K562 (cell line): ENCODE data around the gene MOB3B. TPM values are rescaled to one million over a fixed set of nuclear protein-coding genes. Genes with fewer than 3 reads are reported as not detected.

Source experiments
- ATAC-seq: fragments of 200-7000 bp; cut with Tn5 transposase; 3 replicates; pipeline ENCODE4 v1.9.1; 2020; ENCODE audit warnings: moderate library complexity
- BruUV-seq: library from RNA; stranded (reverse); fragments of 400-500 nt; replicated peaks from 2 replicates; lab custom pipeline; 2021; lab: Mats Ljungman, UMichigan
- CTCF ChIA-PET: fragments of 300-600 bp; formaldehyde crosslinking; extraction: SDS; loops from one replicate; lab custom pipeline; 2021; ENCODE audit warnings: low intra/inter-chr PET ratio; lab: Yijun Ruan, JAX
- POLR2A ChIA-PET: fragments of 300-600, 350-650 bp; sonication (Branson Sonifier 250); formaldehyde crosslinking; extraction: SDS; loops from one replicate; lab custom pipeline; 2021; ENCODE audit warnings: antibody characterized with exemption, inconsistent platforms; lab: Yijun Ruan, JAX
- DNase-seq, 4 experiments: peaks; one replicate each; pipeline versions ENCODE4 v3.0.0 to v3.0.0-alpha.2; 2011 to 2018; ENCODE audit warnings: low spot score in 3 of 4, mixed read lengths in 3 of 4; ENCODE audit errors: extremely low read depth in 1 of 4
- FAIRE-seq: peaks from 2 replicates; lab custom pipeline; 2011; peaks lifted over from hg19 to GRCh38; lab: Jason Lieb, UNC
- H2AFZ ChIP-seq: 2 replicates; pipeline ENCODE4 v1.6.0; 2011; ENCODE audit warnings: low read depth, low read length, control low read depth, inconsistent platforms
- H3K27ac ChIP-seq: fragments of 200-600 bp; 3 replicates; pipeline ENCODE4 v1.8.0; 2011; ENCODE audit warnings: low read depth, mild to moderate bottlenecking, control low read depth, inconsistent platforms, low read length, moderate library complexity, mixed read lengths; ENCODE audit errors: extremely low read depth
- H3K27me3 ChIP-seq, 2 experiments: fragments of 300-600 bp in 1 of 2; 2 replicates in 1 of 2; 3 replicates in 1 of 2; pipeline versions ENCODE4 v1.6.0 to v1.8.0; 2011; ENCODE audit warnings: inconsistent platforms in 2 of 2, low read length in 2 of 2, mild to moderate bottlenecking in 1 of 2, mixed read lengths in 1 of 2, moderate library complexity in 1 of 2; ENCODE audit not compliant: control insufficient read depth in 2 of 2, insufficient read depth in 2 of 2
- H3K36me3 ChIP-seq: fragments of 300-600 bp; 3 replicates; pipeline ENCODE4 v1.8.0; 2011; ENCODE audit warnings: mild to moderate bottlenecking, low read length, inconsistent platforms; ENCODE audit not compliant: control insufficient read depth, insufficient read depth
- H3K4me1 ChIP-seq, 2 experiments: fragments of 200-600 bp in 1 of 2; replicated peaks in 1 of 2; 2 replicates in 1 of 2; 3 replicates in 1 of 2; pipeline versions ENCODE4 v1.5.1 to v1.8.0; 2011; ENCODE audit warnings: inconsistent platforms in 2 of 2, low read length in 2 of 2, mild to moderate bottlenecking in 1 of 2, mixed read lengths in 1 of 2, moderate library complexity in 1 of 2; ENCODE audit not compliant: control insufficient read depth in 2 of 2, insufficient read depth in 2 of 2
- H3K4me2 ChIP-seq: 2 replicates; pipeline ENCODE4 v1.6.1; 2011; ENCODE audit warnings: low read length, control low read depth, inconsistent platforms, mixed read lengths; ENCODE audit not compliant: insufficient read depth
- H3K4me3 ChIP-seq: fragments of 200-600 bp; sonication (generic), shearing (Covaris generic); 2 replicates; pipeline ENCODE4 v1.5.1; 2016; ENCODE audit warnings: control low read depth, inconsistent platforms
- H3K79me2 ChIP-seq: fragments of 200-600 bp; 3 replicates; pipeline ENCODE4 v1.8.0; 2011; ENCODE audit warnings: low read length, inconsistent platforms; ENCODE audit not compliant: control insufficient read depth, insufficient read depth
- H3K9ac ChIP-seq, 2 experiments: 2 replicates each; pipeline versions ENCODE4 v1.6.0 to v1.6.1; 2011; ENCODE audit warnings: low read depth in 2 of 2, low read length in 2 of 2, control low read depth in 1 of 2, inconsistent platforms in 1 of 2, mild to moderate bottlenecking in 1 of 2, mixed read lengths in 1 of 2; ENCODE audit not compliant: insufficient read depth in 1 of 2
- H3K9me1 ChIP-seq: one replicate; pipeline ENCODE4 v1.6.0; 2011; ENCODE audit warnings: inconsistent platforms, mild to moderate bottlenecking, low read length, moderate library complexity; ENCODE audit not compliant: control insufficient read depth, insufficient read depth
- H3K9me3 ChIP-seq: replicated peaks from 2 replicates; pipeline ENCODE4 v1.5.1; 2011; ENCODE audit warnings: low read depth, low read length, inconsistent platforms; ENCODE audit not compliant: control insufficient read depth, insufficient read depth
- H4K20me1 ChIP-seq: replicated peaks from 2 replicates; pipeline ENCODE4 v1.6.1; 2011; ENCODE audit warnings: low read length, inconsistent platforms, mixed read lengths; ENCODE audit not compliant: control insufficient read depth, insufficient read depth
- ARID1B ChIP-seq: fragments of 450-650 bp; IDR thresholded peaks from 2 replicates; pipeline ENCODE4 v1.6.1; 2016; ENCODE audit warnings: antibody characterized with exemption, mild to moderate bottlenecking, inconsistent platforms
- C11orf30 ChIP-seq: fragments of 450-650 bp; IDR thresholded peaks from 2 replicates; pipeline ENCODE4 v1.6.1; 2016; ENCODE audit warnings: low read depth, mild to moderate bottlenecking
- CBFA2T2 ChIP-seq: fragments of 450-650 bp; conservative IDR thresholded peaks from 2 replicates; pipeline ENCODE4 v1.6.1; 2017; ENCODE audit warnings: mild to moderate bottlenecking
- CBFA2T3 ChIP-seq: fragments of 450-650 bp; IDR thresholded peaks from 2 replicates; pipeline ENCODE4 v1.6.1; 2017
- DPF2 ChIP-seq: fragments of 450-650 bp; IDR thresholded peaks from 2 replicates; pipeline ENCODE4 v1.6.1; 2016
- GATAD2B ChIP-seq: fragments of 450-650 bp; IDR thresholded peaks from 2 replicates; pipeline ENCODE4 v1.6.1; 2017; ENCODE audit warnings: mild to moderate bottlenecking, borderline replicate concordance
- NCOR1 ChIP-seq: fragments of 450-650 bp; IDR thresholded peaks from 2 replicates; pipeline ENCODE4 v1.6.1; 2016; ENCODE audit warnings: mild to moderate bottlenecking, moderate library complexity
- NFE2 ChIP-seq: IDR thresholded peaks from 2 replicates; pipeline ENCODE4 v1.6.1; 2014; ENCODE audit warnings: antibody characterized with exemption, low read depth
- POLR2AphosphoS2 ChIP-seq: IDR thresholded peaks from 2 replicates; pipeline ENCODE4 v1.6.1; 2012; ENCODE audit warnings: low read length, improper control_type of control experiment
- TCF3 ChIP-seq: sonication (generic); formaldehyde crosslinking; IDR thresholded peaks from 2 replicates; pipeline ENCODE4 v1.4.0; 2020; ENCODE audit warnings: mild to moderate bottlenecking, missing genetic modification reagents
- ZNF217 ChIP-seq: sonication (generic); formaldehyde crosslinking; IDR thresholded peaks from 2 replicates; pipeline ENCODE4 v1.8.0; 2022; ENCODE audit warnings: mild to moderate bottlenecking, missing genetic modification reagents
- WGBS: fragments of 100-300 bp; shearing (Covaris generic); methylation state at CpG from one replicate; pipeline ENCODE4 v1.1.6; 2016; ENCODE audit warnings: low coverage, mixed read lengths; ENCODE audit not compliant: insufficient coverage; ENCODE audit errors: missing lambda C conversion rate; 5-methylcytosine and 5-hydroxymethylcytosine counted together
- in situ Hi-C: fragments of 300-500 bp; cut with MboI; formaldehyde crosslinking; loops from 4 replicates; pipeline ENCODE4 v1.15.0; 2018; ENCODE audit warnings: inconsistent platforms, mixed read lengths
- intact Hi-C: fragments of 100-400 bp; cut with micrococcal nuclease; formaldehyde crosslinking; loops from 2 replicates; pipeline ENCODE4 v1.14.2; 2022
- polyA plus RNA-seq, 8 experiments: library from polyadenylated mRNA; depleted of rRNA in 4 of 8; stranded (reverse) in 5 of 8; unstranded in 3 of 8; fragments of >200 nt; fragmentation: Nextera tagmentation in 2 of 8; fragmentation: Illumina TruSeq in 1 of 8; extraction: Ambion mirVana in 2 of 8; extraction: Trizol in 1 of 8; gene quantifications; 2 replicates each; pipeline versions ENCODE4 v1.2.1 to v1.2.3, GENCODE V29; 2011 to 2014; ENCODE audit warnings: inconsistent platforms in 1 of 8, missing spikeins in 1 of 8
- total RNA-seq, 7 experiments: library from RNA; depleted of rRNA in 6 of 7; stranded (reverse); fragments of >200 nt in 6 of 7; fragmentation: Illumina TruSeq in 2 of 7; extraction: Trizol in 2 of 7; gene quantifications; 2 replicates each; pipeline versions ENCODE4 v1.2.1 to v1.2.3, GENCODE V29; 2011 to 2021; ENCODE audit warnings: low replicate concordance in 1 of 7
- TF ChIP-seq, protein P1 (sequence below), 2 experiments: fragments of 450-650 bp; formaldehyde crosslinking in 1 of 2; IDR thresholded peaks; 2 replicates each; pipeline versions ENCODE4 v1.4.0 to v1.6.1; 2014 to 2020; ENCODE audit warnings: mild to moderate bottlenecking in 2 of 2, borderline replicate concordance in 1 of 2, low read depth in 1 of 2
- TF ChIP-seq, protein P2 (sequence below), 2 experiments: fragments of 450-650 bp; conservative IDR thresholded peaks; 2 replicates each; pipeline ENCODE4 v1.6.1; 2017; ENCODE audit warnings: mild to moderate bottlenecking in 2 of 2, moderate library complexity in 2 of 2

Gene MOB3B
- total and polyA plus RNA-seq, 9 of the 15 experiments (the other 6 are each of a cell fraction or from before 2014, with no cell fraction given), result 3.6 to 12.8 (median 7.2) TPM

DNA sequence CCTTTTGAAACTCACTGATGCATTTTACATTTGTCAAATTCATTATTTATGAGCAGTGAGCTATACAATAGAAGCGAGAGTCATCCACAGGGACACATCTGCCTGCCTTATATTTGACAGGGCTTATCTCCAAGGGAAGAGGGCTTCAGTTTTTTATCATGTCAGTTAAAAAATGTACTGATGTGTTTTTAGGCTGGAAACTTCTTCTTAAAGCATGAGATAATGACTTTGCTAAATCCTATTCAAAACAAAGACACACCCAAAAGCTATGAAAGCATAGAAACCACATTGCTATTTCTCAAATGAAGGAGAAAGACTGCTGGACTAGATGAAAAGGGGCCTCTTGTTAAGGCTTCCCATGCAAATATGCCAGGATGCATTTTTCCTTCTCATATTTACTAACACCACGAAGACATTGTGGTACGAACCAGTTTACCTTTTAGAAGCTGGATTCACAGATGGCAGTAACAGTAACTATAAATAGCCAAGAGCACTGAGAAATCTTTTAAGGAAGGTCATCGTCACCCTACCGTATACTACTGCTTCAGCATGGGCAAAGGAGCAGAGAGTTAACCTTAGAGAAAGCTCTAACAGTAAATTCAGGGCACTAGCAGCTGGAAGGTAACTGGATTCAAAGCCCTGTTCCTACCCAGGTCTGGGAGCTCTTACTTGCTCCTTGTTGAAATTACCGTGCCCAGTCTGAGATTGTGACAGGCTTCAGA, 91.8 kb downstream of the MOB3B start:
- Histone ChIP-seq H3K9me3 (no peaks in the 10 kb centered on the region), H3K27me3 (no peaks in the 10 kb centered on the region), H3K4me2 (peak overlapping the region; percentile 55), H3K9me1 (no peaks in the 10 kb centered on the region), H3K36me3 (no peaks in the 10 kb centered on the region), H3K4me1 (peaks cover 6 to 24% of the 10 kb centered on the region in 2 experiments; a peak in 4 of 5 replicates), H3K27ac (peak overlapping the region; percentile 75), H3K4me3 (no peak overlapping the region), H3K9ac (peak overlapping the region; percentile 51 to 52; a peak in 2 of 4 replicates), H4K20me1 (no peaks in the 10 kb centered on the region), H3K79me2 (peaks cover 50% of the 10 kb centered on the region), H2AFZ (no peak overlapping the region)
- DNase-seq (peak in 2 of 4 experiments; percentile 18 to 51), FAIRE-seq (peak; percentile 60), ATAC-seq (peak; percentile 67)
- 3% methylated on average over 3 of the region's 6 CpGs for WGBS
- intact Hi-C loops, result loop anchor here (10.0 kb wide), 1 partner anchor 97 kb away; no protein-coding TSS in a partner anchor
- BruUV-seq, result no TSS peak
- POLR2A ChIA-PET, result interaction anchor here (0.8 to 1.9 kb wide), 3 partner anchors 10 to 90 kb away, joined by 3 to 5 read pairs (median 4); no protein-coding TSS in a partner anchor
- in situ Hi-C loops, result no loop called here
- CTCF ChIA-PET, result no interaction called here
- TF ChIP-seq CBFA2T2, result peak; percentile 36; the same call in 1 of the 2 replicates
- TF ChIP-seq NCOR1, result peak; percentile 55
- no peak for TF ChIP-seq POLR2AphosphoS2
- TF ChIP-seq, protein P1, sequence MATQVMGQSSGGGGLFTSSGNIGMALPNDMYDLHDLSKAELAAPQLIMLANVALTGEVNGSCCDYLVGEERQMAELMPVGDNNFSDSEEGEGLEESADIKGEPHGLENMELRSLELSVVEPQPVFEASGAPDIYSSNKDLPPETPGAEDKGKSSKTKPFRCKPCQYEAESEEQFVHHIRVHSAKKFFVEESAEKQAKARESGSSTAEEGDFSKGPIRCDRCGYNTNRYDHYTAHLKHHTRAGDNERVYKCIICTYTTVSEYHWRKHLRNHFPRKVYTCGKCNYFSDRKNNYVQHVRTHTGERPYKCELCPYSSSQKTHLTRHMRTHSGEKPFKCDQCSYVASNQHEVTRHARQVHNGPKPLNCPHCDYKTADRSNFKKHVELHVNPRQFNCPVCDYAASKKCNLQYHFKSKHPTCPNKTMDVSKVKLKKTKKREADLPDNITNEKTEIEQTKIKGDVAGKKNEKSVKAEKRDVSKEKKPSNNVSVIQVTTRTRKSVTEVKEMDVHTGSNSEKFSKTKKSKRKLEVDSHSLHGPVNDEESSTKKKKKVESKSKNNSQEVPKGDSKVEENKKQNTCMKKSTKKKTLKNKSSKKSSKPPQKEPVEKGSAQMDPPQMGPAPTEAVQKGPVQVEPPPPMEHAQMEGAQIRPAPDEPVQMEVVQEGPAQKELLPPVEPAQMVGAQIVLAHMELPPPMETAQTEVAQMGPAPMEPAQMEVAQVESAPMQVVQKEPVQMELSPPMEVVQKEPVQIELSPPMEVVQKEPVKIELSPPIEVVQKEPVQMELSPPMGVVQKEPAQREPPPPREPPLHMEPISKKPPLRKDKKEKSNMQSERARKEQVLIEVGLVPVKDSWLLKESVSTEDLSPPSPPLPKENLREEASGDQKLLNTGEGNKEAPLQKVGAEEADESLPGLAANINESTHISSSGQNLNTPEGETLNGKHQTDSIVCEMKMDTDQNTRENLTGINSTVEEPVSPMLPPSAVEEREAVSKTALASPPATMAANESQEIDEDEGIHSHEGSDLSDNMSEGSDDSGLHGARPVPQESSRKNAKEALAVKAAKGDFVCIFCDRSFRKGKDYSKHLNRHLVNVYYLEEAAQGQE (IDR thresholded peaks at IDR 0.05; ENCODE audit: borderline replicate concordance), result no peak
- TF ChIP-seq, protein P1 (CRISPR knock-in tag; IDR thresholded peaks at IDR 0.05; ENCODE audit: low read depth), result no peak
- TF ChIP-seq, protein P2, sequence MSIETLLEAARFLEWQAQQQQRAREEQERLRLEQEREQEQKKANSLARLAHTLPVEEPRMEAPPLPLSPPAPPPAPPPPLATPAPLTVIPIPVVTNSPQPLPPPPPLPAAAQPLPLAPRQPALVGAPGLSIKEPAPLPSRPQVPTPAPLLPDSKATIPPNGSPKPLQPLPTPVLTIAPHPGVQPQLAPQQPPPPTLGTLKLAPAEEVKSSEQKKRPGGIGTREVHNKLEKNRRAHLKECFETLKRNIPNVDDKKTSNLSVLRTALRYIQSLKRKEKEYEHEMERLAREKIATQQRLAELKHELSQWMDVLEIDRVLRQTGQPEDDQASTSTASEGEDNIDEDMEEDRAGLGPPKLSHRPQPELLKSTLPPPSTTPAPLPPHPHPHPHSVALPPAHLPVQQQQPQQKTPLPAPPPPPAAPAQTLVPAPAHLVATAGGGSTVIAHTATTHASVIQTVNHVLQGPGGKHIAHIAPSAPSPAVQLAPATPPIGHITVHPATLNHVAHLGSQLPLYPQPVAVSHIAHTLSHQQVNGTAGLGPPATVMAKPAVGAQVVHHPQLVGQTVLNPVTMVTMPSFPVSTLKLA (conservative IDR thresholded peaks at IDR 0.05), result peak; percentile 45 to 50; a peak in 3 of 4 replicates
- TF ChIP-seq GATAD2B, result peak; percentile 28; the same call in 1 of the 2 replicates
- TF ChIP-seq NFE2, result peak; percentile 61; the same call in 1 of the 2 replicates
- TF ChIP-seq TCF3 (CRISPR knock-in tag), result peak; percentile 10; the same call in 1 of the 2 replicates
- TF ChIP-seq ARID1B, result peak; percentile 62
- TF ChIP-seq ZNF217 (CRISPR knock-in tag), result no peak
- TF ChIP-seq CBFA2T3, result peak; percentile 72
- peak; percentile 65 for TF ChIP-seq C11orf30
- TF ChIP-seq DPF2, result no peak
